Trophoblast cell (in vitro differentiated cells and primary cell): ENCODE measurements around the gene COA6.
"Not testable (repeated sequence)": the region's sequence is repeated elsewhere in the genome, so short reads cannot be mapped to it uniquely, and the experiment has no call there.

Experiments
- DNase-seq, 2 donors: peaks; one replicate each; pipeline ENCODE4 v3.0.0-alpha.2; 2016
- H2AFZ ChIP-seq: 2 replicates; pipeline ENCODE4 v1.6.1; 2013; ENCODE audit warnings: low read length, moderate library complexity, mild to moderate bottlenecking; ENCODE audit not compliant: insufficient read depth, poor library complexity
- H2AK5ac ChIP-seq: 2 replicates; pipeline ENCODE4 v1.6.1; 2013; ENCODE audit warnings: mild to moderate bottlenecking, low read length
- H2BK120ac ChIP-seq: 2 replicates; pipeline ENCODE4 v1.6.1; 2013; ENCODE audit warnings: low read length, mild to moderate bottlenecking, moderate library complexity; ENCODE audit not compliant: insufficient read depth, poor library complexity
- H2BK12ac ChIP-seq: 2 replicates; pipeline ENCODE4 v1.6.1; 2013; ENCODE audit warnings: mild to moderate bottlenecking, low read length, moderate library complexity
- H2BK5ac ChIP-seq: 2 replicates; pipeline ENCODE4 v1.6.1; 2013; ENCODE audit warnings: low read length, low read depth, moderate library complexity, mild to moderate bottlenecking; ENCODE audit not compliant: poor library complexity
- H3K14ac ChIP-seq: 2 replicates; pipeline ENCODE4 v1.6.1; 2013; ENCODE audit warnings: mild to moderate bottlenecking, low read length
- H3K18ac ChIP-seq: 2 replicates; pipeline ENCODE4 v1.6.1; 2013; ENCODE audit warnings: mild to moderate bottlenecking, low read length
- H3K23ac ChIP-seq: 2 replicates; pipeline ENCODE4 v1.6.1; 2013; ENCODE audit warnings: low read length
- H3K27ac ChIP-seq: 2 replicates; pipeline ENCODE4 v1.5.1; 2013; ENCODE audit warnings: low read depth, mild to moderate bottlenecking, inconsistent platforms, low read length, moderate library complexity
- H3K27me3 ChIP-seq: 2 replicates; pipeline ENCODE4 v1.6.1; 2013; ENCODE audit warnings: inconsistent platforms, mild to moderate bottlenecking, low read length, moderate library complexity; ENCODE audit not compliant: insufficient read depth
- H3K36me3 ChIP-seq, 2 experiments: 1 replicate in 1 of 2; 2 replicates in 1 of 2; pipeline ENCODE4 v1.6.1; 2013; ENCODE audit warnings: low read length in 2 of 2, mild to moderate bottlenecking in 2 of 2, moderate library complexity in 1 of 2; ENCODE audit not compliant: insufficient read depth in 2 of 2, control insufficient read depth in 1 of 2
- H3K4ac ChIP-seq: 2 replicates; pipeline ENCODE4 v1.6.1; 2013; ENCODE audit warnings: low read depth, mild to moderate bottlenecking, low read length, moderate library complexity
- H3K4me1 ChIP-seq, 2 experiments: 1 replicate in 1 of 2; 2 replicates in 1 of 2; pipeline ENCODE4 v1.6.1; 2013; ENCODE audit warnings: low read length in 2 of 2, mild to moderate bottlenecking in 2 of 2, moderate library complexity in 1 of 2; ENCODE audit not compliant: insufficient read depth in 2 of 2, control insufficient read depth in 1 of 2
- H3K4me2 ChIP-seq: 2 replicates; pipeline ENCODE4 v1.6.1; 2013; ENCODE audit warnings: inconsistent platforms, mild to moderate bottlenecking, low read length, moderate library complexity
- H3K4me3 ChIP-seq: 2 replicates; pipeline ENCODE4 v1.5.1; 2013; ENCODE audit warnings: mild to moderate bottlenecking, low read depth, low read length, inconsistent platforms
- H3K79me1 ChIP-seq: one replicate; pipeline ENCODE4 v1.6.1; 2013; ENCODE audit warnings: low read length
- H3K79me2 ChIP-seq: 2 replicates; pipeline ENCODE4 v1.6.1; 2013; ENCODE audit warnings: low read length, mild to moderate bottlenecking; ENCODE audit not compliant: control insufficient read depth, insufficient read depth, poor library complexity
- H3K9ac ChIP-seq: 2 replicates; pipeline ENCODE4 v1.6.1; 2013; ENCODE audit warnings: mild to moderate bottlenecking, low read length
- H3K9me3 ChIP-seq: 2 replicates; pipeline ENCODE4 v1.6.1; 2013; ENCODE audit warnings: low read depth, mild to moderate bottlenecking, control low read depth, inconsistent platforms, low read length; ENCODE audit not compliant: insufficient read depth
- H4K12ac ChIP-seq: 2 replicates; pipeline ENCODE4 v1.6.1; 2013; ENCODE audit warnings: low read depth, mild to moderate bottlenecking, low read length, moderate library complexity
- H4K8ac ChIP-seq: 2 replicates; pipeline ENCODE4 v1.6.1; 2013; ENCODE audit warnings: low read depth, mild to moderate bottlenecking, low read length, moderate library complexity
- H4K91ac ChIP-seq: one replicate; pipeline ENCODE4 v1.6.1; 2013; ENCODE audit warnings: low read depth, mild to moderate bottlenecking, low read length, moderate library complexity
- WGBS: extraction: QIAGEN DNeasy Blood & Tissue Kit; methylation state at CpG from one replicate; pipeline ENCODE4 v1.1.7; 2013; ENCODE audit warnings: missing lambda C conversion rate; ENCODE audit not compliant: insufficient read length, insufficient coverage; ENCODE audit errors: extremely low coverage; 5-methylcytosine and 5-hydroxymethylcytosine counted together

Gene COA6

GRCh38 chr1:234375672-234376071 is 2.4 kb downstream of the COA6 start:
- no CpG with 5 or more reads among the region's 7 CpGs for WGBS

GRCh38 chr1:234379591-234380109 is 6.4 kb downstream of the COA6 start:
- no CpG with 5 or more reads among the region's 5 CpGs for WGBS
- not testable (repeated sequence) for H4K8ac ChIP-seq, DNase-seq, H3K14ac ChIP-seq, H3K79me2 ChIP-seq, H3K79me1 ChIP-seq, H2BK5ac ChIP-seq, H3K4ac ChIP-seq, H3K18ac ChIP-seq, H4K91ac ChIP-seq, H2AK5ac ChIP-seq, H2BK120ac ChIP-seq, H3K4me3 ChIP-seq, H2AFZ ChIP-seq, H2BK12ac ChIP-seq, H3K27me3 ChIP-seq, H3K9me3 ChIP-seq, H3K23ac ChIP-seq, H3K4me1 ChIP-seq, H3K4me2 ChIP-seq, H4K12ac ChIP-seq, H3K27ac ChIP-seq, H3K9ac ChIP-seq
- H3K36me3 ChIP-seq, result peaks cover 12 to 31% of the 10 kb centered on the region in 2 experiments

More at GRCh38 chr1:234375672-234376071, 2.4 kb downstream of the COA6 start:
- Histone ChIP-seq H2BK5ac (no peak overlapping the region), H3K9me3 (no peaks in the 10 kb centered on the region), H3K27ac (no peak overlapping the region), H3K9ac (no peak overlapping the region), H3K79me2 (peaks cover 8% of the 10 kb centered on the region), H3K4me3 (no peak overlapping the region), H4K8ac (no peak overlapping the region), H3K4ac (no peak overlapping the region), H3K36me3 (peaks cover 12 to 29% of the 10 kb centered on the region in 2 experiments), H4K91ac (no peak overlapping the region), H3K27me3 (no peaks in the 10 kb centered on the region), H3K18ac (no peak overlapping the region), H3K23ac (no peak overlapping the region), H2BK12ac (no peak overlapping the region), H4K12ac (no peak overlapping the region), H3K4me1 (peaks cover 0 to 4% of the 10 kb centered on the region in 2 experiments), H2AK5ac (no peak overlapping the region), H3K79me1 (peaks cover 10% of the 10 kb centered on the region), H3K4me2 (no peak overlapping the region), H2BK120ac (no peak overlapping the region), H3K14ac (no peak overlapping the region), H2AFZ (no peak overlapping the region)
- DNase-seq, result no peak

DNA sequence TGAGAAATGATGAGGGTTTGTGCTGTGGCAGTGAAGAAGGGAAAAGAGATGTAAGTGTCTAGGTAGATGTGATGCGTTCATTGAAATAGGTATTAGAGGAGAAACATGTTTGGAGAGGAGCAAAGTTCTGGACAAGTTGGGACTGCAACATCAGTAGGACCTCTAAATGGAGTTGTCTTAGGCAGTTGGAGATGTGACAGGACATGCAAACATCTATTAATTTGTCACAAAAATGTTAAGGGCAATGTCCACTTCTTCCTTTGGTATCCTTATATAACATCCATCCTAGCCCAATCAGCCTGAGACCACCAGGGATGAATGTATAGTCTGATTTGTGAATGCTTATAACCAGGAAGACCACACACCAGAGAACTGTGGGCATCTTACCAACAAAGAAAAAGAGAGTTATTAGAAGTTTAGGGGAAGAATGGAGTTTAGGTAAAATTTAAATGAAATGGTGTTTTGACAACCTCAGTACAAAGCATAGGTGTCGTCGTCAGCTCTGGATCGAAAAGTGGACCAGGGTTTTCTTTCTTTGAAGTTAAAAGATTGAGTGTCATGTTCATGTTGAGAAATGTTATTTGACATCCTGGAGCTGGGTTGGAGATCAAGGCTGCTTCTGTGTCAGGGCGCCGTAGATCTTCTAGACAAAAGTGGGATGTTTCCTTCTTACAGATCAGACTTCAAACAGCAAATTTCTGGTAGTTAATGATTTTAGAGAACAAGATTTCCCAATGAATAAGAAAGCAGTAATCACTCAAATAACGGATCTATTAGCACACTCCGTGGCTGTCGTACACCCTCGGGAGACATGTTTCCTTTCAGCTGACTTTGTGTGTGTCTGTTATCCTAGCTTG is 8.7 kb downstream of the COA6 start:
- H3K4me2 ChIP-seq, result no peak overlapping the region
- no peak overlapping the region for H2AK5ac ChIP-seq
- no peak overlapping the region for H3K27ac ChIP-seq
- no peaks in the 10 kb centered on the region for H3K27me3 ChIP-seq
- H2BK5ac ChIP-seq, result no peak overlapping the region
- no peak overlapping the region for H3K23ac ChIP-seq
- peaks cover 7 to 20% of the 10 kb centered on the region in 2 experiments for H3K36me3 ChIP-seq
- H3K4me1 ChIP-seq, result no peaks in the 10 kb centered on the region
- no peak overlapping the region for H4K91ac ChIP-seq
- H2BK12ac ChIP-seq, result no peak overlapping the region
- H3K79me1 ChIP-seq, result no peaks in the 10 kb centered on the region
- H3K4ac ChIP-seq, result no peak overlapping the region
- WGBS, result no CpG with 5 or more reads among the region's 10 CpGs
- no peak for DNase-seq
- H3K79me2 ChIP-seq, result no peaks in the 10 kb centered on the region
- no peak overlapping the region for H3K18ac ChIP-seq
- H4K8ac ChIP-seq, result no peak overlapping the region
- no peak overlapping the region for H4K12ac ChIP-seq
- H3K9me3 ChIP-seq, result no peaks in the 10 kb centered on the region
- no peak overlapping the region for H3K9ac ChIP-seq
- no peak overlapping the region for H3K14ac ChIP-seq
- no peak overlapping the region for H3K4me3 ChIP-seq
- H2BK120ac ChIP-seq, result no peak overlapping the region
- no peak overlapping the region for H2AFZ ChIP-seq

DNA sequence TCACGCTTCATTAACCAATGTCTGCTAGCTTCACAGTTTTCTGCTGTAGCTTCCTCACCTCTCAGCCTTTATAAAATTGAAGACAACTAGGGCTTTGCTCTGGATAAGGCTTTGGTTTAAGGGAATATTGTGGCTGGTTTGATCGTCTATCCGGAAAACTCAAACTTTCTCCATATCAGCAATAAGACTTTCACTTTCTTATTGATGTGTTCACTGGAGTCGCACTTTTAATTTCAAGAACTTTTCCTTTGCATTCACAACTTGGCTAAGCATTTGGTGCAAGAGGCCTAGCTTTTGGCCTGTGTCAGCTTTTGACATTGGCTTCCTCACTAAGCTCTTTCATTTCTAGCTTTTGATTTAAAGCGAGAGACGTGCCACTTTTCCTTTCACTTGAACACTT is 12.9 kb downstream of the COA6 start:
- Histone ChIP-seq H2BK12ac (no peak overlapping the region), H3K4me2 (no peak overlapping the region), H4K12ac (no peak overlapping the region), H3K18ac (no peak overlapping the region), H3K4me1 (no peaks in the 10 kb centered on the region), H3K79me2 (no peaks in the 10 kb centered on the region), H3K9ac (no peak overlapping the region), H3K4ac (no peak overlapping the region), H3K14ac (no peak overlapping the region), H3K4me3 (no peak overlapping the region), H4K91ac (no peak overlapping the region), H4K8ac (no peak overlapping the region), H3K27ac (no peak overlapping the region), H2BK5ac (no peak overlapping the region), H3K27me3 (no peaks in the 10 kb centered on the region), H2AFZ (no peak overlapping the region), H3K36me3 (peaks cover 0 to 2% of the 10 kb centered on the region in 2 experiments), H3K23ac (no peak overlapping the region), H3K79me1 (no peaks in the 10 kb centered on the region), H2BK120ac (no peak overlapping the region), H3K9me3 (no peaks in the 10 kb centered on the region), H2AK5ac (no peak overlapping the region)
- no CpG with 5 or more reads among the region's 6 CpGs for WGBS
- no peak for DNase-seq
